ENCODE measurements around the gene SMOC2.

GRCh38 chr6:168411130-168411529 lies 29.9 kb upstream of the SMOC2 start:
- no peak for TF ChIP-seq MAX (IDR thresholded peaks at IDR 0.05)
- TF ChIP-seq FOXM1 (IDR thresholded peaks at IDR 0.05; ENCODE audit: borderline replicate concordance, low read depth): no peak
- no peak for TF ChIP-seq TAF1 (IDR thresholded peaks at IDR 0.05; ENCODE audit: low read depth)
- TF ChIP-seq CEBPB (IDR thresholded peaks at IDR 0.05): no peak
- TF ChIP-seq ZBTB7A (IDR thresholded peaks at IDR 0.05; ENCODE audit: low read depth): no peak
- no peak for TF ChIP-seq CREB1 (IDR thresholded peaks at IDR 0.05; ENCODE audit: low read depth)
